HG03558 (cell line): ENCODE results near the gene TMEM63B.
"Not testable (repeated sequence)": the region's sequence is repeated elsewhere in the genome, so short reads cannot be mapped to it uniquely, and the experiment has no call there.

Experiments
- ATAC-seq: cut with Tn5 transposase; IDR thresholded peaks from one replicate; pipeline ENCODE4 v1.9.1; 2021; ENCODE audit warnings: moderate number of reproducible peaks; ENCODE audit not compliant: unreplicated experiment; ENCODE audit errors: extremely low read depth

The TMEM63B gene

DNA sequence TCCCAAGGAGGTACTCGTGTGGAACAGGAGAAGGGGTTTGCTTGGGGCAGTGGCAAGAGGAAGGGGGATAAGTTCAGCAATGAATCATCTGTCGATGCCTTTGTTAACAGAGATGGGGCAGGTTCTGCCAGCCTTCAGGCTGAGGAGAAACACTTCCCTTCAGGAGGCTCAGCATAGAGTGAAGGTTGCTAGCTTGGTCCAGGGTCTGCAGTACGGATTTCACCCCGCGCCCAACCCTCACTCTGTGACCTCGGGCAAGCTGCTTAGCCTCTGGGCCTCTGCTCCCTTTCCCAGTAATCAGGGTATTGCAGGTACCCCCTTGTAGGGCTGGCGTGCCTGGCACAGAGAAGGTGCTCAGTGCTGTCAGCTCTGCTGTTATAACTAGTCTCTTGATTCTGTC, 38.8 kb downstream of the TMEM63B start:
- ATAC-seq: no peak

GRCh38 chr6:44166591-44167184, 39.3 kb downstream of the TMEM63B start:
- ATAC-seq: no peak

GRCh38 chr6:44167567-44167966, 40.2 kb downstream of the TMEM63B start:
- ATAC-seq: no peak

- no peak for ATAC-seq
These were observed 41.8 kb downstream of the TMEM63B start for GRCh38 chr6:44169154-44169553.

- no peak for ATAC-seq
These were observed 42.7 kb downstream of the TMEM63B start for GRCh38 chr6:44169886-44170570.

- ATAC-seq: no peak
These were observed 44.7 kb downstream of the TMEM63B start for GRCh38 chr6:44171899-44172546.

- ATAC-seq: no peak
These were observed 45.6 kb downstream of the TMEM63B start for GRCh38 chr6:44172731-44173500.

- no peak for ATAC-seq
These were observed 48.9 kb downstream of the TMEM63B start for GRCh38 chr6:44176130-44176761.

DNA sequence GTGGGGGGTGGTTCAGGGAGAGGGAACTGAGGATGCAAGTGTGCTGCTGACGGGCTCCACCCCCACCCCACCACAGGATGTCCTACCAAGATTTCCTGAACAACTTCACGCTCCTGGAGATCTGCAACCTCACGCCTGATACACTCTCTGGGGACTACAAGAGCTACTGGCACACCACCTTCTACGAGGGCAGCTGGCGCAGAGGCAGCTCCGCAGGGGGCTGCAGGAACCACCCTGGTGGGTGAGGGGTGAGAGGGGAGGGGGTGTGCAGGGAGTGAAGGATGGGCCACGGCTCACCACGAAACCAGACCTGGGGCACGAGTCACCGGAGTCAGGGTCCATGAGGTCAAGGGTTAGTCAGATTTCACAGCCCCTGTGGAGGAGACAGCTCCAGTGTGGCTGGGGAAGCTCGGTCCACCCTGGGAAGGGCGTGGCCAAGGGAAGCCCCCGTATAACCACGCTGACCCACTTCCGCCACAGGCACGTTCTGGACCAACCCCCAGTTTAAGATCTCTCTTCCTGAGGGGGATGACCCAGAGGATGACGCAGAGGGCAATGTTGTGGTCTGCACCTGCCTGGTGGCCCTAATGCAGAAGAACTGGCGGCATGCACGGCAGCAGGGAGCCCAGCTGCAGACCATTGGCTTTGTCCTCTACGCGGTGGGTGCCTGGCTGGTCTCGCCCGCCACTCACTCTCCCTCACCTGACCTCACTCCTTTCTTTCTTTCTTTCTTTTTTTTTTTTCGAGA, 49.6 kb downstream of the TMEM63B start:
- ATAC-seq: no peak

DNA sequence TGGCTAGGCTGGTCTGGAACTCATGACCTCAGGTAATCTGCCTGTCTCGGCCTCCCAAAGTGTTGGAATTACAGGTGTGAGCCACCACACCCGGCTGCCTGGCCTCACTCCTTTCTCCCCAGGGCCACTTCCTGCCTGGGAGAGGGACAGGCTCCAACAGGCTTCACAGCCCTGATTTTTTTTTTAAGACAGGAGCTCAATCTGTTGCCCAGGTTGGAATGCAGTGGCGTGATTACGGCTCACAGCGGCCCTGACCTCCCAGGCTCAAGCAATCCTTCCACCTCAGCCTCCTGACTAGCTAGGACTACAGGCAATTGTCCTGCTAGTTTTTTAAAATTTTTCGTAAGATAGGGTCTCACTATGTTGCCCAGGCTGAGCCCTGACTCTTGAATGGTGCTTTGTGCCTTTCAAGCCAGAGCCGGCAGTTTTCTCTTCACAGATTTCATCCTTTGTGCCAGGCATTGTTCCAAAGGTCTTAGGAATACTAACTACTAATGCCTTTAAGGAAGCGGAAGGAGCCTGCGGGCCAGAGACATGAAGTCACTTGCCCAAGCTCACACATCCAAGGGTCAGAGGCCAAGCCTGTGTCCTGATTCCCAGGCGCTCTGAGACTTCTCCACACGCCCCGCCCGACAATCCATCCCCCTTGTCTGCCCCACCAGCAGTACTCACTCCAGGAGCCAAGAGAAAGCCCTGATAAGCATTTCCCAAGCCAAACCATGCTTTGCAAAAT, 50.5 kb downstream of the TMEM63B start:
- no peak for ATAC-seq

- no peak for ATAC-seq
These were observed 51.2 kb downstream of the TMEM63B start for GRCh38 chr6:44178424-44179071.

GRCh38 chr6:44179072-44179536, 51.8 kb downstream of the TMEM63B start:
- no peak for ATAC-seq

DNA sequence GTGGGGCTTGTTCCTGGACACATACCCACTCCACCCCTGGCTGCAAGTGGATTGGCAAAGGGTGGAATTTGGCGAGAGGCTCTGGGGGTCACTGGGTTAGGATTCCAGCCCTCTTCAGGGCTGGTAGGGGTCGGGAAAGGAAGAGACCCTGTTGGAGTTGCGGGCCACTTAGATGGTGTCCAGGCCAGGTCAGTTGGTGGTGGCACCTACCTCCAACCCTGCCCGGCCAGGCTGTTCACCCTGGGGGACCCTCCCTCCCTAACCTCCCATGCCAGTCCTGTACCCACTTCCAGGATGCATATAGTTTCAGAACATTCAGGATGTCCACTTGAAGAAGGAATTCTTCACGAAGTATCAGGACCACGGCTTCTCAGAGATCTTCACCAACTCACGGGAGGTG, 52.3 kb downstream of the TMEM63B start:
- ATAC-seq: no peak

DNA sequence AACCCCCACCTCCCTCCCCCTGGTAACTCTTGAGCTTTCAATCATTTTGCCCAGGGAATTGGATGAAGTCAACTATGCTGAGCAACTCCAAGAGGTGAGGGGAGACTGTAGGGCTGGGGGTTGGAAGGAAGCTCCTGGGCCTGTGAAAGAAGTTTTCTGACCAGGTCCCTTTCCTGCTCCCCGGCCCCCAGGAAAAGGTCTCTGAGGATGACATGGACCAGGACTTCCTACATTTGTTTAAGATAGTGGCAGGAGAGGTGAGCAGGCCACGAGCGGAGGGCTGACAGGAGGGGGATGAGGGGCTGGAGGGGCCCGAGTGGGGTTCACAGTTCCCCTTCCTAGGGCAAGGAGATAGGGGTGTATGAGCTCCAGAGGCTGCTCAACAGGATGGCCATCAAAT, 53.1 kb downstream of the TMEM63B start:
- no peak for ATAC-seq

GRCh38 chr6:44180886-44181285, 53.5 kb downstream of the TMEM63B start:
- ATAC-seq: no peak

GRCh38 chr6:44181784-44182183, 54.4 kb downstream of the TMEM63B start:
- not testable (repeated sequence) for ATAC-seq

GRCh38 chr6:44182911-44183390, 55.6 kb downstream of the TMEM63B start:
- no peak for ATAC-seq

- no peak for ATAC-seq
These were observed 56.4 kb downstream of the TMEM63B start for GRCh38 chr6:44183783-44184182.
